C4-2B (cell line): ENCODE data around the gene DUSP5.

Source experiments
- H3K27ac ChIP-seq: fragments of 450-650 bp; 2 replicates; pipeline ENCODE4 v1.5.1; 2017
- ZFX ChIP-seq: fragments of 450-650 bp; IDR thresholded peaks from 2 replicates; pipeline ENCODE4 v1.6.1; 2017
- TF ChIP-seq, protein P1 (sequence below): fragments of 450-650 bp; conservative IDR thresholded peaks from 2 replicates; pipeline ENCODE4 v1.5.1; 2017; ENCODE audit warnings: mild to moderate bottlenecking

DUSP5 gene

DNA sequence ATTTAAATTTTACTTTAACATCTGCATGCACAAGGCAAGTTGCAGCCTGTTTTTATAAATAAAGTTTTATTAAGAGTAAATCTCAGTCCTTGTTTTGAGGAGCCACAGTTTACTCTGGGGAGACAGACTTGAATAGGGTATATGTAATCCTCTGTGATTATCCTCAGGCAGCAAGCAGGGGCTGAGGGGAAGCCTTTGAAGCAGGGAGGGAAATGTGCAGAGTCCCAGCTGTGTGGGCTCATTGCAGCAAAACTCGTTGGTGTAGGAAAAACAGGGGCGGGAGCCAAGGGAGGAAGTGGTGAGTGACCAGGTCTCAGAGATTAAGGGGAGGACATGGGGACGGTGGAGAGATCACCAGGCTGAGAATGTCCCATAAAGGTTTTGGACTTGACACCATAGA is 35.4 kb downstream of the DUSP5 start:
- no peak for TF ChIP-seq ZFX
- TF ChIP-seq, protein P1, sequence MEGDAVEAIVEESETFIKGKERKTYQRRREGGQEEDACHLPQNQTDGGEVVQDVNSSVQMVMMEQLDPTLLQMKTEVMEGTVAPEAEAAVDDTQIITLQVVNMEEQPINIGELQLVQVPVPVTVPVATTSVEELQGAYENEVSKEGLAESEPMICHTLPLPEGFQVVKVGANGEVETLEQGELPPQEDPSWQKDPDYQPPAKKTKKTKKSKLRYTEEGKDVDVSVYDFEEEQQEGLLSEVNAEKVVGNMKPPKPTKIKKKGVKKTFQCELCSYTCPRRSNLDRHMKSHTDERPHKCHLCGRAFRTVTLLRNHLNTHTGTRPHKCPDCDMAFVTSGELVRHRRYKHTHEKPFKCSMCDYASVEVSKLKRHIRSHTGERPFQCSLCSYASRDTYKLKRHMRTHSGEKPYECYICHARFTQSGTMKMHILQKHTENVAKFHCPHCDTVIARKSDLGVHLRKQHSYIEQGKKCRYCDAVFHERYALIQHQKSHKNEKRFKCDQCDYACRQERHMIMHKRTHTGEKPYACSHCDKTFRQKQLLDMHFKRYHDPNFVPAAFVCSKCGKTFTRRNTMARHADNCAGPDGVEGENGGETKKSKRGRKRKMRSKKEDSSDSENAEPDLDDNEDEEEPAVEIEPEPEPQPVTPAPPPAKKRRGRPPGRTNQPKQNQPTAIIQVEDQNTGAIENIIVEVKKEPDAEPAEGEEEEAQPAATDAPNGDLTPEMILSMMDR = no peak
- no peak overlapping the region for H3K27ac ChIP-seq

DNA sequence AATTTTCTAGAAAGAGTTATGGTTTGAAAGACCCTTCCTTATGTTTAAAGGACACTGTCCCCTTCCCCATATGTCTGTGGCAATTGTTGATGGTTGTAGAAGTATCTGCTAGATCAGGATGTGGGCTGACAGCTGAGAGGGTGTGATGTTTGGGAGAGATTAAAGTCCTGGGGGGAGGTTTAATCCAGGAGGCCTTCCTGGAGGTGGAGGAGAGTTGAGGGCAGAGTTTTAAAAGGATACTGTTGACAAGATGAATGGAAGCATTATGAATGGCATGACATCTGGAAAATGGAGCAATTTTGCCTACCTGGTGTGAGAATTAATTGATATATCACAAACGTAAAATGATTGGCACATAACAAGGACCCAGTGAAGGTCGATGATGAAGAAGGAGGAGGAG is 36.9 kb downstream of the DUSP5 start:
- no peak for TF ChIP-seq ZFX
- TF ChIP-seq, protein P1 = no peak
- no peak overlapping the region for H3K27ac ChIP-seq

DNA sequence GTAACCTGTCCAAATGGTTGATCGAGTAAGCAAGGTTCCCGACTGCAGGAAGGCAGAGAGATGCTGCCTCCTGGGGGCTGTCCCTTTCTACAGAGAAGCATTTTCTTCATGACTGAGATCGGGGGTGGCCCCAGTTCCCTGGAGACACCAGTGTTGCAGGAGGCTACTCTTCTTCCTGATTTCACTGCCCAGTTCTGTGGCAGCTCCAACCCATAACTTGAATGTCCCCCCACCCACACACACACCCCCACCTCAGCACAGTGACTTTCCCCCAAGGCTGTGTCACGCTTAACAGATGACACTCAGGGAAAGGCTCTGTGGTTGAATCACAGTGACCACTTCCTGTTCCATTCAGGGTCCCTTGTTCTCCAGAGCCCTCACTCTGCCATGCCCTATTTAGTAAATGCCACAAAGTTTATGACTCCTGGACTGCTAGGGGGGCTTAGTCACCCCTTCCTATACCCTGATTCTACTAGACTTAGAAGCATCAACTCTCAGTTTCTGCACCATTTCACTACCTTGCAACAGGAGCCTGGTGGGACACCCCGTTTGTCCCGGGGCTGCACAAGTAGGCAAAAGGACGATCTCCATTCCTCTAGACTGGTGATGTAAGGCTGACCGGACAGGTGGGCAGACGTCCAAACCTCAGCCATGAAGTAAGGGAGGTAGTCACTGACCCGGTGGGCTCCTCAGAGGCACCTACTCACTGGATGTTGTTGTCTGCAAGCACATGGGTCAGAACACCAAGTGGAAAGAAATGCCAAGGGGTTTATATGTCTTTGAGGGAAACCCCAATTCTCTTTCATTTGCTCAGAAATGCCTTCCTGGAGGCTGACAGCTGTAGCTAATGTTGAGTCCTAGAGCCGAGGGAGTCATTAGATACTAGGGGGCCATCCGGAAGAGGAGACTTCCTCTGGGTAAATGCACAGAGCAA is 38.5 kb downstream of the DUSP5 start:
- TF ChIP-seq, protein P1 = no peak
- TF ChIP-seq ZFX = no peak
- H3K27ac ChIP-seq = no peak overlapping the region

DNA sequence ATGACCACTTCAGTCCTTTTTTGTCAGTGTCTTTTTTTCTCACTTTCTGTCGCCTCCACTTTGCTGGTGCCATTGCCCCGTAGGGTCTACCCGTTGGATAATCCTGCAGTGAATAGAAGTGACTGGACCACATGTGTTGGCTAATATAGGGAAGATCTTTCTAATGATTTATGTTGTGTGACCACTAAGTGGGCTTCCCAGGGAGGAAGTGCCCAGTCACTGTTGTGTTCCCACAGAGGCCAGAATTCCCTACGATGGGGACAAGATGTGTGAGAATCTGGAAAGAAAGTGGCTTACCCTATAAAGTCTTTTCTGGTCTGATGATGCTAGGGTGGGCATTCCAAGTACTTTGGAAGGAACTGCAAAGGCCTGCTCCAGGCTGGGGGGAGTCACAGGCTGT is 41.4 kb downstream of the DUSP5 start:
- H3K27ac ChIP-seq = no peak overlapping the region

DNA sequence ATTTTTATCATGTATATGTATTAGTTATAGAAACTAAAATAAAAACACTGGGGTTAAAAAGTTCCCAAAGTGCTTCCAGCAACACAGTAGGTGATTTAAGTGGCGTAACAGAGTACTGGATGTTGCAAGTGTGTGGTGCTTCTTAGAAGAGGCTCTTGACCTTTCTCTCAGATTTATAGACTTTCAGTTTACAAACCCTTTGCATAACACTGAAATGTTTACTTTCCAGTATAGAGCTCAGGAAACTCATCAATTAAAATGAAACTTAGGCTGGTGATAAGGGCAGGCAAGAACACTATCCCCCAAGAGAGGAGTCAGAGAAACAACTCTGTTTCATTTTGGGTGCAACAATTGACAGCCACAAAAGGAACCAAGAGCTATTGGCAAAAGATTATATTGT is 42.3 kb downstream of the DUSP5 start:
- TF ChIP-seq, protein P1 = no peak
- no peak for TF ChIP-seq ZFX
- no peak overlapping the region for H3K27ac ChIP-seq

More for the DNA sequence above, 41.4 kb downstream of the DUSP5 start:
- TF ChIP-seq, protein P1 = no peak
- TF ChIP-seq ZFX = no peak

DNA sequence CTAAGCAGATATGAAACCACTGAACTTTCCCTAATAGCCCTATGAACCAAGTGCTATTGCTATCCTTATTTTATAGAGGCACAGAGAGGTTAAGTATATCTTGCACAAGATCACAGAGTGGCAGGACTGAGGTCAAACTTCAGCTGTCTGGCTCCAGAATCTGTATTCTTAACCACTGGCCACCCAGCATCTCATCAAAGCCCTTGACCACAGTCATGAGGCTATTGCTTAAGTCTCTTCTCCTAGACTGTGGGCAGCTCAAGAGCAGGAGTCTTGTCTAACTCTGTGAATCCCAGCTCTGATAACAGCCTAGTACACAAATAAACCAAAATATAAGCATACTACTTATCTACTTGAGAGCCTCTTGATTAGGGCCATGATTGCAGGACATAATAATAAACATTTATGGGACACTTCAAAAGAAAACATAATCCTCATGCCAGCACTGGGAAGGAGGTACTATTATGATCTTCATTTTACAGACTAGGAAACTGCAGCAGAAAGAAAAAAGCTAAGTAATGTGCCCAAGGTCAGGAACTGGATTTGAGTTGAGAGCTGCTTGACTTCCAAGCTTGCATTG is 47.3 kb downstream of the DUSP5 start:
- no peak overlapping the region for H3K27ac ChIP-seq

DNA sequence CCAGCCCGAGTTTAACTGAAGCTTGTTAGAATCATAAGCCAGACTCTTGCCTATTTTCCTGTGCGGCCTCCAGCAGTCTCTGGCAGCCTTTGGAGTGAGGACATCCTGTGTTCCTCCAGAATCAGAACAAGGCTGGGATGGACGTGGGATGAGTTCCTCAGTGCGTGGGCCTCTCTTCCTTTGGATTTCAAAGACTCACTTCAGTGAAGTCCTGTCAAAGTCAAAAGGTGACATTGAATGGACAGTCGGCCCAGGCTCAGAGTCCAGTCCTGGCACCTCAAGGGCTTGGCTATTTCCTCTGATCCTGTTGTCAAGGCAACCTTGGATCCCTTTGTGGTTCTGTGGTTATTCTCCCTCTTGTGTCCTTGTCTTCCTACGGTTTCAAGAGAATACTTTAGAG is 48.4 kb downstream of the DUSP5 start:
- TF ChIP-seq, protein P1 = no peak
- no peak for TF ChIP-seq ZFX

More for the DNA sequence above, 47.3 kb downstream of the DUSP5 start:
- TF ChIP-seq, protein P1 = no peak
- no peak for TF ChIP-seq ZFX

More for the DNA sequence above, 48.4 kb downstream of the DUSP5 start:
- no peak overlapping the region for H3K27ac ChIP-seq
